IMR-90 (cell line): ENCODE measurements around the gene CEP85. TPM values are rescaled to one million over a fixed set of nuclear protein-coding genes. Genes with fewer than 3 reads are reported as not detected.

Experiments
- ATAC-seq: fragments of 200-7000 bp; cut with Tn5 transposase; 2 replicates; pipeline ENCODE4 v1.9.1; 2020; ENCODE audit warnings: low read depth, mild to moderate bottlenecking, moderate library complexity
- BruUV-seq: library from RNA; stranded (reverse); fragments of 400-500 nt; replicated peaks from 2 replicates; lab custom pipeline; 2021; lab: Mats Ljungman, UMichigan
- CTCF ChIA-PET: fragments of 300-600 bp; formaldehyde crosslinking; extraction: SDS; loops from one replicate; lab custom pipeline; 2021; ENCODE audit warnings: antibody characterized with exemption; lab: Yijun Ruan, JAX
- POLR2A ChIA-PET: fragments of 300-600 bp; sonication (Branson Sonifier 250); formaldehyde crosslinking; loops from one replicate; lab custom pipeline; 2022; ENCODE audit warnings: antibody characterized with exemption; ENCODE audit not compliant: unreplicated experiment; lab: Charles Lee
- DNase-seq: peaks from one replicate; pipeline ENCODE4 v3.0.0; 2013
- H2AFZ ChIP-seq: replicated peaks from 2 replicates; pipeline ENCODE3; 2013; ENCODE audit warnings: low read length, mild to moderate bottlenecking; ENCODE audit not compliant: poor library complexity
- H2AK5ac ChIP-seq: 2 replicates; pipeline ENCODE4 v1.6.1; 2013; ENCODE audit warnings: low read depth, low read length, inconsistent platforms
- H2AK9ac ChIP-seq: replicated peaks from 2 replicates; pipeline ENCODE3; 2013; ENCODE audit warnings: mild to moderate bottlenecking, low read depth, low read length, moderate library complexity; ENCODE audit not compliant: poor library complexity
- H2BK120ac ChIP-seq: 2 replicates; pipeline ENCODE4 v1.6.1; 2013; ENCODE audit warnings: low read depth, low read length, inconsistent platforms
- H2BK15ac ChIP-seq: 3 replicates; pipeline ENCODE4 v1.6.1; 2013; ENCODE audit warnings: low read depth, low read length, inconsistent platforms
- H2BK20ac ChIP-seq: 2 replicates; pipeline ENCODE4 v1.6.1; 2013; ENCODE audit warnings: low read depth, mild to moderate bottlenecking, inconsistent platforms, low read length, moderate library complexity
- H2BK5ac ChIP-seq: 2 replicates; pipeline ENCODE4 v1.6.1; 2013; ENCODE audit warnings: mild to moderate bottlenecking, low read depth, low read length, inconsistent platforms; ENCODE audit not compliant: poor library complexity, severe bottlenecking
- H3K14ac ChIP-seq: replicated peaks from 2 replicates; pipeline ENCODE4 v1.6.1; 2013; ENCODE audit warnings: low read depth, low read length, inconsistent platforms
- H3K18ac ChIP-seq: 2 replicates; pipeline ENCODE4 v1.6.1; 2013; ENCODE audit warnings: low read depth, low read length, control low read depth
- H3K23ac ChIP-seq: 2 replicates; pipeline ENCODE4 v1.6.1; 2013; ENCODE audit warnings: low read depth, low read length, inconsistent platforms
- H3K27ac ChIP-seq: 2 replicates; pipeline ENCODE4 v1.5.1; 2013; ENCODE audit warnings: mild to moderate bottlenecking, control low read depth, low read length; ENCODE audit not compliant: insufficient read depth
- H3K27me3 ChIP-seq: 2 replicates; pipeline ENCODE4 v1.6.1; 2013; ENCODE audit warnings: low read length; ENCODE audit not compliant: control insufficient read depth, insufficient read depth
- H3K36me3 ChIP-seq: 2 replicates; pipeline ENCODE4 v1.6.1; 2013; ENCODE audit warnings: low read length, mixed read lengths; ENCODE audit not compliant: control insufficient read depth, insufficient read depth
- H3K4ac ChIP-seq: 2 replicates; pipeline ENCODE4 v1.6.1; 2013; ENCODE audit warnings: low read depth, low read length, inconsistent platforms
- H3K4me1 ChIP-seq: 2 replicates; pipeline ENCODE4 v1.6.1; 2013; ENCODE audit warnings: low read length, mixed read lengths; ENCODE audit not compliant: control insufficient read depth, insufficient read depth
- H3K4me2 ChIP-seq: 2 replicates; pipeline ENCODE4 v1.6.1; 2013; ENCODE audit warnings: low read depth, mild to moderate bottlenecking, control low read depth, low read length, moderate library complexity
- H3K4me3 ChIP-seq: 2 replicates; pipeline ENCODE4 v1.5.1; 2013; ENCODE audit warnings: low read depth, mild to moderate bottlenecking, control low read depth, low read length, moderate library complexity; ENCODE audit not compliant: insufficient read depth
- H3K56ac ChIP-seq: 2 replicates; pipeline ENCODE4 v1.6.1; 2013; ENCODE audit warnings: low read length, inconsistent platforms; ENCODE audit not compliant: insufficient read depth; ENCODE audit errors: extremely low read depth
- H3K79me1 ChIP-seq, 2 experiments: 2 replicates each; pipeline ENCODE4 v1.6.1; 2013; ENCODE audit warnings: low read length in 2 of 2, inconsistent platforms in 1 of 2, low read depth in 1 of 2
- H3K9ac ChIP-seq: 2 replicates; pipeline ENCODE4 v1.6.1; 2013; ENCODE audit warnings: low read depth, low read length, control low read depth
- H3K9me1 ChIP-seq: 2 replicates; pipeline ENCODE4 v1.6.1; 2013; ENCODE audit warnings: low read length, inconsistent platforms; ENCODE audit not compliant: insufficient read depth
- H3K9me3 ChIP-seq: 2 replicates; pipeline ENCODE4 v1.6.1; 2013; ENCODE audit warnings: low read length; ENCODE audit not compliant: control insufficient read depth, insufficient read depth
- H4K20me1 ChIP-seq: 2 replicates; pipeline ENCODE4 v1.6.1; 2013; ENCODE audit warnings: low read length, inconsistent platforms; ENCODE audit not compliant: insufficient read depth
- H4K5ac ChIP-seq: 2 replicates; pipeline ENCODE4 v1.6.1; 2013; ENCODE audit warnings: mild to moderate bottlenecking, low read depth, low read length, control low read depth
- H4K8ac ChIP-seq, 2 experiments: 2 replicates each; pipeline ENCODE4 v1.6.1; 2013; ENCODE audit warnings: low read depth in 2 of 2, low read length in 2 of 2, control low read depth in 1 of 2, inconsistent platforms in 1 of 2
- H4K91ac ChIP-seq: 2 replicates; pipeline ENCODE4 v1.6.1; 2013; ENCODE audit warnings: low read depth, low read length, inconsistent platforms; ENCODE audit not compliant: insufficient read depth
- CEBPB ChIP-seq: IDR thresholded peaks from 2 replicates; pipeline ENCODE4 v1.6.1; 2012; ENCODE audit warnings: low read depth, low read length, improper control_type of control experiment
- MAZ ChIP-seq: IDR thresholded peaks from 2 replicates; pipeline ENCODE4 v1.6.1; 2012; ENCODE audit warnings: low read depth, mild to moderate bottlenecking, low read length, improper control_type of control experiment, moderate library complexity, borderline replicate concordance
- WGBS, 2 experiments: methylation state at CpG; one replicate each; pipeline versions ENCODE4 v1.1.5 to v1.1.7; 2013; ENCODE audit warnings: missing lambda C conversion rate in 2 of 2; ENCODE audit not compliant: insufficient read length in 1 of 2; ENCODE audit errors: extremely low coverage in 2 of 2; 5-methylcytosine and 5-hydroxymethylcytosine counted together
- dilution Hi-C: fragments of 300-500 bp; cut with HindIII; formaldehyde crosslinking; loops from one replicate; pipeline ENCODE4 v1.14.3; 2018; ENCODE audit warnings: low sequenced_read_pairs; ENCODE audit not compliant: unreplicated experiment
- in situ Hi-C: fragments of 300-500 bp; cut with MboI; formaldehyde crosslinking; loops from 3 replicates; pipeline ENCODE4 v1.14.3; 2019; ENCODE audit warnings: low sequenced_read_pairs, inconsistent platforms, mixed read lengths
- intact Hi-C: fragments of 100-400 bp; cut with micrococcal nuclease; formaldehyde crosslinking; loops from 2 replicates; pipeline ENCODE4 v1.10.0; 2022
- polyA plus RNA-seq, 3 experiments: library from polyadenylated mRNA; depleted of rRNA; stranded (reverse); fragments of >200 nt; gene quantifications; 2 replicates each; pipeline ENCODE4 v1.2.3, GENCODE V29; 2012; ENCODE audit warnings: low replicate concordance in 1 of 3
- total RNA-seq: library from RNA; depleted of rRNA; stranded (reverse); fragments of >200 nt; gene quantifications from 2 replicates; pipeline ENCODE4 v1.2.3, GENCODE V29; 2012
- TF ChIP-seq, protein P1 (sequence below): fragments of 150-350 bp; IDR thresholded peaks from 2 replicates; pipeline ENCODE4 v1.6.1; 2016; ENCODE audit warnings: low read depth, mild to moderate bottlenecking, low read length, moderate library complexity, borderline replicate concordance

CEP85 gene
- total and polyA plus RNA-seq, 2 of the 4 experiments (the other 2 are of a cell fraction), result 11.5 to 11.8 TPM

DNA sequence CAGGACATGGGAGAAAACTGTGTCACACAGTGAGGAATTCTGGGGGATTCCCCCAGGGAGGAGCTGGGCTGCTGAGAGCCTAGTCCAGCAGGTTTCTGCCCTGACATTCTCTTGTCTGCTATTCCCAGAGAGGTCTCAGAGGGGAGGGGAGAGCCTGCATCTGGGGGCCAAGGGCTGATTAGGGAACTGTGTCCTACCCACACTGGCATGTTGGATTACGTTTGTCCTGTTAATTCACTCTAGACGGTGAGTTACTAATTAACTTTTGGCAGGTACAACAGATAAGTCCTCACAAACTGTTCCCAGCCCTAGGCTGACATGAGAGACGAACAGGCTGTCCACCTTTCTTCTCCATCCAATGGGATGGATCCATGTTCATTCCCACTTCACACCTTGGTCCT is 43.3 kb downstream of the CEP85 start:
- H3K4me2 ChIP-seq, result no peak overlapping the region
- peaks cover 12 to 47% of the 10 kb centered on the region in 2 experiments; a peak in 3 of 4 replicates for H3K79me1 ChIP-seq
- 0 out of 2 replicates have a peak overlapping the region, but pooled peaks have one; percentile 57 for H2BK20ac ChIP-seq
- dilution Hi-C loops (no loop called here), intact Hi-C loops (loop anchor here (5.0 kb wide), 1 partner anchor 240 kb away; no protein-coding TSS in a partner anchor), in situ Hi-C loops (no loop called here)
- ChIA-PET POLR2A (no interaction called here), CTCF (no interaction called here)
- H3K9me3 ChIP-seq, result no peaks in the 10 kb centered on the region
- H4K8ac ChIP-seq, result peak overlapping the region in 1 of 2 experiments; percentile 22; a peak in 1 of 4 replicates
- H4K5ac ChIP-seq, result no peak overlapping the region
- H2BK15ac ChIP-seq, result peak overlapping the region; percentile 18; the same call in 1 of the 3 replicates
- H3K4ac ChIP-seq, result peak overlapping the region; percentile 70
- no peak overlapping the region; the same call in none of the 2 replicates for H3K14ac ChIP-seq
- peaks cover 26% of the 10 kb centered on the region for H3K9me1 ChIP-seq
- H3K23ac ChIP-seq, result no peak overlapping the region
- H3K27me3 ChIP-seq, result no peaks in the 10 kb centered on the region
- no peak overlapping the region for H3K4me3 ChIP-seq
- H4K91ac ChIP-seq, result peak overlapping the region; percentile 26; the same call in 1 of the 2 replicates
- ATAC-seq, result no peak
- H2AK9ac ChIP-seq, result peak overlapping the region; percentile 47
- no TSS peak for BruUV-seq
- peaks cover 14% of the 10 kb centered on the region for H3K36me3 ChIP-seq
- peaks cover 37% of the 10 kb centered on the region for H4K20me1 ChIP-seq
- H3K9ac ChIP-seq, result no peak overlapping the region
- peak overlapping the region; percentile 86; the same call in 1 of the 2 replicates for H2AK5ac ChIP-seq
- H2BK5ac ChIP-seq, result peak overlapping the region; percentile 78
- TF ChIP-seq MAZ (no peak), CEBPB (no peak)
- TF ChIP-seq, protein P1, sequence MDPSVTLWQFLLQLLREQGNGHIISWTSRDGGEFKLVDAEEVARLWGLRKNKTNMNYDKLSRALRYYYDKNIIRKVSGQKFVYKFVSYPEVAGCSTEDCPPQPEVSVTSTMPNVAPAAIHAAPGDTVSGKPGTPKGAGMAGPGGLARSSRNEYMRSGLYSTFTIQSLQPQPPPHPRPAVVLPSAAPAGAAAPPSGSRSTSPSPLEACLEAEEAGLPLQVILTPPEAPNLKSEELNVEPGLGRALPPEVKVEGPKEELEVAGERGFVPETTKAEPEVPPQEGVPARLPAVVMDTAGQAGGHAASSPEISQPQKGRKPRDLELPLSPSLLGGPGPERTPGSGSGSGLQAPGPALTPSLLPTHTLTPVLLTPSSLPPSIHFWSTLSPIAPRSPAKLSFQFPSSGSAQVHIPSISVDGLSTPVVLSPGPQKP, result no peak
- H3K4me1 ChIP-seq, result peaks cover 40% of the 10 kb centered on the region
- no peak overlapping the region for H3K18ac ChIP-seq
- no peak overlapping the region for H3K56ac ChIP-seq
- H3K27ac ChIP-seq, result peak overlapping the region; percentile 1; the same call in 1 of the 2 replicates
- no peak overlapping the region for H2AFZ ChIP-seq
- peak overlapping the region; percentile 68; the same call in 1 of the 2 replicates for H2BK120ac ChIP-seq
- WGBS, 2 experiments, result no CpG with 5 or more reads among the region's 3 CpGs
- no peak for DNase-seq
